HK-2 (cell line): ENCODE measurements around the gene VEGFB.

Experiments
- DNase-seq: peaks from one replicate; pipeline ENCODE4 v3.0.0-alpha.2; 2018; ENCODE audit not compliant: unreplicated experiment

The VEGFB gene

DNA sequence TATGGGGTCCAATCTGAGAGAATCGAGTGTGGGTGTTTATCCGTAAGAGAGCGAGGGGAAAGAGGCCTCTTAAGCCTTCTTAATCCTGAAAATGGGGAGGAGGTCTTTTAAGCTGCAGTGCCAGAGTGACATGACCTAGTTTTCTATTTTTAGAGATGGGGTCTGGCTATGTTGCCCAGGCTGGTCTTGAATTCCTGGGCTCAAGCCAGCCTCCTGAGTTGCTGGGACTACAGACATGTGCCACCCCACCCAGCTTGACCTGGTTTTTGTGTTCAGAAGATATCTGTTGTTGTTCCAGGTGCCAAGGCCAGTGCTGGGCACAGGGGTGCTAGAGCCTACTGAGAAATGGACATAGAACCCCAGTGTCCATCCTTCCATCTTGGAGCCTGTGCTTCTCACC lies 48.7 kb downstream of the VEGFB start:
- DNase-seq, result no peak

DNA sequence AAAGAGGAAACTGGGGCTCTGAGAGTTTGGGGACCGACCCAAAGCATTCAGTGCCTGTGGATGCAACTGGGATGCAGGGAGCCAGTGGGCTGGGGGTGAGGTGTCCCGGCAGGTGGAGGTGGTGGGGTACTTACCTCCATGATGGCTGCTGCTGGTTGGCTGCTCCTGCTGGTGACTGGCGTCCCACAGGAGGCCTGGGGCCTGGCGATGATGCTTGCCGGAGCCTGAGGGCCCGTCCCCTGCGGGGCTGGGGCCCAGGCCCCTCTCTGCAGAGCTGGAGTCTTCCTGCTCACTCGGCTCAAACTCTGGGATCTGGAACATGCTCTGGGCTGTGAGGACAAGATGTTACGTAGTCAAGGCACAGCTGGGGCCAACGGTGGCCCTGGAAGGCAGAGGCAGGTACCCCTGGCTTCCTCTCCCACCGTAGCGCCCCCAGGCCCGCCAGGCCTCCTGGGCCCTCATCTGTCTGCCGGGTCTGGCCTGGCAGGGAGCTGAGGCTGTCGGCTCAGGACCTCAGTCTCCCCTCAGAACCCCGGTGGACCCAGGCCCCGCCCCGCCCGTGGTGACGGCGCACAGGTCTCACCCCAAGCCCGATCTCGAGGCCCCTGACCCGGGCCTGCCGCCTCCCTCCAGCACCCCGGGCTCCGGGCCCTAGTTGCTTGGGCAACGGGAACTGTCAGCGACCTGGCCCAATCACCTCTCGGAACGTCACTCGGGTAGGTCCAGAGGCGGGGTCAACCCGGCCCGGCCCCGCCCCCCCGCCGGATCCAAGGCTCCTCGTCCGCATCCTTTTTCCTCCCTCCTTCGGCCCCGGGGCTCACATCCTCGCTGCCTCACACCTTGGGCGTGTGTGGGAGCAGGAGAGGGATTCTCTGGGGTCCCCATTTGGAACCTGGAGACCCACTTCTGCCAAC lies 49.9 kb downstream of the VEGFB start, which contains the start of gene BAD:
Gene BAD, minus strand, starts transcription at position 618 of the 914 bp plus-strand sequence. Its CDS starts 297 bp downstream, at position 321.
- peak; percentile 89 for DNase-seq

DNA sequence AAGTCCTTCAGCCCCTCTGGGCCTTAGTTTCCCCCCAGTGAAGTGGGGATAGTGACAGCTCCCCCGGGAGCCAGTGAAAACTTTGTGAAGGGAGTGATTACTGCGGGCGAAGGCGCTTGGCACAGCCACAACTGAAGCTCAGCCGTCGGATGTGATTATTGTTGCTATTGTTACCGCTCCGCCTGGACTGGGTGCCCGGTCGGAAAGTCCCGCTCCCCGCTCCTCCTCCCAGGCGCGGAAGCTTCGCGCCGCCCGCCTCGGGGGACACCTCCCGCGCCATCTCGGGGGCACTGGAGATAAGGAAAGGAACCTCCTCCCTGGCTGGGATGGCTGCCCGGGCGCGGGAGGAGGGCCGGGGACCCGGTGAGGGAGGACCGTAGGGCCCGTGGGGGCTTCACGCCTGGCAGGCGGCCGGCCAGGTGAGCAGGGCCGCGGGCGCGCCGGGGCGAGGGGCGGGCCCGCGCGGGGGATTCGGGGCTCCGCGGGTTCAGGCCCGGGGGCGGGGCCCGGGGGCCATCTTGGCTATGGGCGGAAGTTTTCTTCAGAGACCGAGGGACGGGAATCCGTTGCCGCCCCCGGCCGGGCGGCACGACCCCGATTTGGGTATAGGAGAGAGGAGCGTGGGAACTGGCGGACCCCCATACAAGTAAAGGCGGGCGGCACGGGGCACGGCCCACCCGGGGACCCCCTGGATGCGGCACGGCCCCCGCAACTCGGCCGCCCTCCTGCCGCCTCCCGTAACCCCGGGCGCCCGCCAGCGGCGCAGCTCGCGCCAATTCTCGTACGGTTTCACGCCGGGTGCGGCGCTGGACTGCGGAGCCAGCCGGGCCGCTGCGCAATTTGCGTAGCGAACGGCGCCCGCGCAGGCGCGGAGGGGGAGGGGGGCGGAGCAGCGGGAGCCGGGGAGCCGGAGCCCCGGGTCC lies 50.8 kb downstream of the VEGFB start, which contains the start of gene GPR137:
Gene GPR137, plus strand, starts transcription at position 887 of the 923 bp plus-strand sequence. CDS start 677 bp downstream, outside the sequence.
- DNase-seq, result peak; percentile 75

DNA sequence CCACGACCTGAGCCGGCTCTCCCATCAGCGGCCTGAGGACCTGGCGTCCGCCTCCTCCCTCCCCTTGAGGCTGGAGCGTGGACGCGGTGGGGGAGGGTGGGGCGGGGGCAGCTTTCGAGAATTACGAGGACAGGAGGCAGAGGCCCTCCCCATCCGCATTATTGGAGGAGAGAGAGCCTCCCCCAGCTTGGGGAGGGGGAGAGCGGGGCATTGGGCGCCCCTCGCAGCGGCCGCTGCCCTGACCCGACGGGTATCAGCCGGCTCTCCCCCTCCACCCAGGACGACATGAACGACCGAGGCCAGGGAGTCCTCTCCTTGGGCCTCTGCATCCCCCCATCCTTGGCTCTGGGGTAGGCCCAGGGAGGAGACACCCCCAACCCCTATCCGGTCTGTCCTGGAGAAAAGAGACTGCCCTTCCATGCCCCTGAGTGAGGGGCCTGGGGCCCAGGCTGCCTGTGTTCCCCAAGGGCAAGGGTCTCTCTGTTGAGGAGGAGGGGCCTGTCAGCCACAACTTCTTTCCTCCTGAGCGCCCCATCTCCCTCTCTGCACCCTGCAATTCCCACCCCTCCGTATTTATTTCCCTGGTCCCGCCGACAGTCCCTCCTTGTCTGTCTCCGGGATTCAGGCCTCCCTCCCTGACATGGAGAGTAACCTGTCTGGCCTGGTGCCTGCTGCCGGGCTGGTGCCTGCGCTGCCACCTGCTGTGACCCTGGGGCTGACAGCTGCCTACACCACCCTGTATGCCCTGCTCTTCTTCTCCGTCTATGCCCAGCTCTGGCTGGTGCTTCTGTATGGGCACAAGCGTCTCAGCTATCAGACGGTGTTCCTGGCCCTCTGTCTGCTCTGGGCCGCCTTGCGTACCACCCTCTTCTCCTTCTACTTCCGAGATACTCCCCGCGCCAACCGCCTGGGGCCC lies 51.8 kb downstream of the VEGFB start:
- peak; percentile 31 for DNase-seq

DNA sequence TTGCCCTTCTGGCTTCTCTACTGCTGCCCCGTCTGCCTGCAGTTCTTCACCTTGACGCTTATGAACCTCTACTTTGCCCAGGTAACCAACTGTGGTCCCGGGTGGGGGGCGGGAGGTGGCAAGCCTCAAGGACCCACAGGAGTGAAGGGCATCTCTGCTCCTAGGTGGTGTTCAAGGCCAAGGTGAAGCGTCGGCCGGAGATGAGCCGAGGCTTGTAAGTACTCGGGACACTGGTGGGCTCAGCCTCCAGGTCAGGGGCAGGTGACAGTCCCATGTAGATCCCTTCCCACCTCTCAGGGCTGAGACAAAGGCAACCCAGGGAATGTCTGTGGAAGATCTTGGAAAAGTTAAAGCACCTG lies 52.4 kb downstream of the VEGFB start:
- DNase-seq, result no peak

DNA sequence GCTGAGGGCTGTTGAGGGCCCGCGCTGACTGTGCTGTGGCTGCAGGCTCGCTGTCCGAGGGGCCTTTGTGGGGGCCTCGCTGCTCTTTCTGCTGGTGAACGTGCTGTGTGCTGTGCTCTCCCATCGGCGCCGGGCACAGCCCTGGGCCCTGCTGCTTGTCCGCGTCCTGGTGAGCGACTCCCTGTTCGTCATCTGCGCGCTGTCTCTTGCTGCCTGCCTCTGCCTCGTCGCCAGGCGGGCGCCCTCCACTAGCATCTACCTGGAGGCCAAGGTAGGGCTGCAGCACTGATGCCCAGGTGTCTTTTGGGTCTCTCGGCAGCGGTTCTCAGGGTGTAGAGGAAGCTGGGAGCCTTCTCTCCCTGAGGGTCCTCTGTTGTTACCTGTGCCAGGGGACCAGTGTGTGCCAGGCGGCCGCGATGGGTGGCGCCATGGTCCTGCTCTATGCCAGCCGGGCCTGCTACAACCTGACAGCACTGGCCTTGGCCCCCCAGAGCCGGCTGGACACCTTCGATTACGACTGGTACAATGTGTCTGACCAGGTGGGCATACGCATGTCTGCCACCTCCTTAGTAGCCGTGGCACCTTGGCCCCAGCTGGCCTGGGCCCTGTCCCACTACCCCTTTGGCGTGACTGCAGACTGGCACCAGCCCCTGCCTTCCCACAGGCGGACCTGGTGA lies 53.4 kb downstream of the VEGFB start:
- no peak for DNase-seq

DNA sequence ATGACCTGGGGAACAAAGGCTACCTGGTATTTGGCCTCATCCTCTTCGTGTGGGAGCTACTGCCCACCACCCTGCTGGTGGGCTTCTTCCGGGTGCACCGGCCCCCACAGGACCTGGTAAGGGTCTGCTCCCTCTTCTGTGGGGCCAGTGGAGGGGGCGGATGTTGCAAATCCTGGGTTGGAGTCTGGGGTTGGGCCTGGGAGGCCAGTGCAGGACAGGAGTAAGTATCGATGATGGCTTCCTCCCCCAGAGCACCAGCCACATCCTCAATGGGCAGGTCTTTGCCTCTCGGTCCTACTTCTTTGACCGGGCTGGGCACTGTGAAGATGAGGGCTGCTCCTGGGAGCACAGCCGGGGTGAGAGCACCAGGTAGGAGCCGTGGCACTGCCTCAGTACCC lies 54.0 kb downstream of the VEGFB start:
- no peak for DNase-seq
